ENCODE results near the gene SLX1A.
"Not testable (repeated sequence)": the region's sequence is repeated elsewhere in the genome, so short reads cannot be mapped to it uniquely, and the experiment has no call there.

Gene SLX1A

DNA sequence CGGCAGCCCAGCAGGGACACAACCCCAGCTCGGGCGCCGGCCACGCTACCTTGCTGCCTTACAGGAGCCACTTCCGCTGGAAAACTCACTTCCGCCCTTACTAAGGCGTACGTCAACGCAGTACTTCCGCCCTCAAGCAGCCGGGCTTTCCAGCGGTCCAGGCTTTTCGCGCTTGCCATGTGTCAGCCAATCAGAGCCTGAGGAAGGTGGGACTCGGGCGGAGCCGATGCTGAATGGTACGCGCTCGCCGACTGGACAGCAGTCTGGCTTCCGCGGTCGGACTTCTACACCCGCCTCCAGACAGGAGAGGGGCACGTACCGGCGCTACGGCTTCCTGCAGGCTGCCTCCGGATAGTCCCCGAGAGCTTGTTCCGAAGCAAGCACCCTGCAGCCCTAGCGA lies at the start of gene SLX1A, which contains the start of gene BOLA2B:
TSS of gene SLX1A (plus strand) at position 261 of the 400 bp plus-strand sequence. CDS start 210 bp downstream, outside the sequence.
TSS of gene BOLA2B (minus strand) at position 52 of the 400 bp plus-strand sequence. CDS start 71 bp downstream, outside the sequence.
- DNase-seq = not testable (repeated sequence)

DNA sequence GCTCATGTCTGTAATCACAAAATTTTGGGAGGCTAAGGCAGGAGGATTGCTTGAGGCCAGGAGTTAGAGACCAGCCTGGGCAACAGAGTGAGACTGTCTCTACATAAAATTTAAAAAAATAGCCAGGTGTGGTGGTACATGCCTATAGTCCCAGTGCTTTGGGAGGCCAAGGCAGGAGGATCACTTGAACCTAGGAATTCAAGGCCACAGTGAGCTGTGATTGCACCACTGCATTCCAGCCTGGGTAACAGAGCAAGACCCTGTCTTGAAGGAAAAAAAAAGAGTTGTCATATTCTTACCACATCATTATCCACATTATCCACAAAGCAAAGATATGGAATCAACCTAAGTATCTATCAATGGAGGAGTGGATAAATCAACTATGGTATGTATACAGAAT lies 49.7 kb upstream of the SLX1A start:
- no peak for DNase-seq

DNA sequence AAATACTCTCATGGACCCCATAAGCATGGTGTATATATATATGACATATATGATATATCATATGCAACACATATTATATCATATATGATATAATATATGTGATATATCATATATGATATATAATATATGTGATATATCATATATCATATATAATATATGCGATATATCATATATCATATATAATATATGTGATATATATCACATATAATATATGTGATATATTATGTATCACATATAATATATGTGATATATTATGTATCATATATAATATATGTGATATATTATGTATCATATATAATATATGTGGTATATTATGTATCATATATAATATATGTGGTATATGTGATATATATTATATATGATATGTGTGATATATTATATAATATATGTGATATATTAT lies 48.8 kb upstream of the SLX1A start:
- no peak for DNase-seq

DNA sequence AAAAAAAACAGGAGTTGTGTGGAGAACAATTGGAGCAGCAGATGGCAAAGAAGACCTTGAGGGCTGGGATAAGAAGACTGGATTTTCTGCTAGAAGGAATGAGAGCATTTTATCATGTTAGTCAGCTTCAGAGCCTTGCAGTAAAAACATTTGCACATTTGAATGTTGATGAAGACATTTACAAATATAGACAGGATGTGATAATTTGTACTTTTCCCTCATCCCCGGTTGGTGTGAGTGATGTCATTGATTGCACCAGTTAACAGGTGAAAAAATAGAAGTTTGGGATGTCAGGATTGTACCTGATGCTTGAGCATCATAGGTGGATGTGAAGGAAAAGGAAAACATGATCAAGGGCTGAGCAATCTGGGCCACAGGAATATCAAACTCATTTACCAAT lies 48.0 kb upstream of the SLX1A start:
- DNase-seq = no peak

DNA sequence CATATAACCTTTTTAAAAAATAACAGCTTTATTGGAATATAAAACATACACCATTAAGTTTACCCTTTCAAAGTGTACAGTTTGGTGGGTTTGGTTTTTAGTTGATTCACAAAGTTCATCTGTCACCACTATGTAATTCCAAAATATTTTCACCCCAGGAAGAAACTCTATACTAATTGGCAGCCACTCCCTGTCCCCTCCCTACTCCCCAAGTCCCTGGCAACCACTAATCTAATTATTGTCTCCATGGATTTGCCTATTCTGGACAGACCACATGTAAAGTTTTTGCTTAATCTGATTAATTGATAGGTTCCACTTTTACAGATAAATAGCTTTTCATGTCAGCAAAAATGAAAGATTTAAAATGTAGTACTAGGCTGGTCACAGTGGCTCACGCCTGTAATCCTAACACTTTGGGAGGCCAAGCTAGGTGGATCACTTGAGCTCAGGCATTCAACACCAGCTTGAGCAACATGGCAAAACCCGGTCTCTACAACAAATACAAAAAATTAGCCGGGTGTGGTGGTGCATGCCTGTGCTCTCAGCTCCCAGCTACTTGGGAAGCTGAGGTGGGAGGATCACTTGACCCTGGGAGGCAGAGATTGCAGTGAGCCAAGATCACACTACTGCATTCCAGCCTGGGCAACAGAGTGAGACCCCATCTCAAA lies 45.7 kb upstream of the SLX1A start:
- DNase-seq = no peak

DNA sequence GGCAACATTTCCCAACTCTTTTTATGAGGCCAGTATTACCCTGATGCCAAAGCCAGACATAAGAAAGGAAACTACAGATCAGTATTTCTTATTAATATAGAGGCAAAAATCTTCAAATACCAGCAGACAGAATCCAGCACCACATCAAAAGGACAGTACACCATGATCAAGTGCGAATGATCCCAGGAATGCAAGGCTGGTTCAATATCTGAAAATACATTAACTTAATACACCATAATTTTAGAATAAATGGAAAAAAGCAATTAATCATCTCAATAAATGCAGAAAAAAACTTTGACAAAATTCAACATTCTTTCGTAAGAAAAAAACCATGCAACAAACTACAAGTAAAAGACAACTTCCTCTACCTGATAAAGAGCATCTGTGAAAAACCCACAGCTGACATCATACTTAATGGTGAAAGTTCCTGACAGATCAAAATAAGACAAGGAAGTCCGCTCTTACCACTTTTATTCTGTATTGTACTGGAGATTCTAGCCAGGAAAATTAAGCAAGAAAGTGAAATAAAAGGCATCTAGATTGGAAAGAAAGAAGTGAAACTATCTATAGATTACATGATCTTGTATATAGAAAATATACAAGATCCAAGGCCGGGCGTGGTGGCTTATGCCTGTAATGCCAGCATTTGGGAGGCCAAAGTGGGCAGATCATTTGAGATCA lies 44.3 kb upstream of the SLX1A start:
- DNase-seq = no peak

DNA sequence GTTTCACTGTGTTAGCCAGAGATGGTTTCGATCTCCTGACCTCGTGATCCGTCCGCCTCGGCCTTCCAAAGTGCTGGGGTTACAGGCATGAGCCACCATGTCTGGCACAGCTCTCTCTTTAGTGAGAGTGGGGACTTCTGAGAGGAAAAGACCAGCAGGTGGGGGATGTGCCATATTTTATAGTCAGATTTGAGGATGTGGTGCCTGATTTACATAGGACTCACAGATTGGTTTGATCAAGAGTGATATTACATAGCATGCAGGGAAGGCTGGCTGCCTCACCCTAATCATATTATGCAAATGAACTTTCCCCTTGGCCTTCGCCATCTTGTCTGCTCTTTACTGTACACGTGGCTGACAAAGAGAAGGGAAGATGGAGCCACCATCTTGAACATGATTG lies 42.6 kb upstream of the SLX1A start:
- DNase-seq = no peak

DNA sequence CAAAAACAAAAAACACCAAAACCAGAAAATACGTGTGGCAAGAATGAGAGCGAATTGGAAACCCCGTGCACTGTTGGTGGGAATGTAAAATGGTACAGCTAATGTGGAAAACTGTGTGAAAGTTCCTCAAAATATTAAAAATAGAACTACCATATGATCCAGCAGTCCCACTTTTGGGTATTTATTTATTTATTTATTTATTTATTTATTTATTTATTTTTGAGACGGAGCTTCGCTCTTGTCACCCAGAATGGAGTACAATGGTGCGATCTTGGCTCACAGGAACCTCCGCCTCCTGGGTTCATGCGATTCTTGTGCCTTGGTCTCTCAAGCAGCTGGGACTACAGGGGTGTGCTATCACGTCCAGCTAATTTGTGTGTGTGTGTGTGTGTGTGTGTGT lies 41.2 kb upstream of the SLX1A start:
- no peak for DNase-seq

DNA sequence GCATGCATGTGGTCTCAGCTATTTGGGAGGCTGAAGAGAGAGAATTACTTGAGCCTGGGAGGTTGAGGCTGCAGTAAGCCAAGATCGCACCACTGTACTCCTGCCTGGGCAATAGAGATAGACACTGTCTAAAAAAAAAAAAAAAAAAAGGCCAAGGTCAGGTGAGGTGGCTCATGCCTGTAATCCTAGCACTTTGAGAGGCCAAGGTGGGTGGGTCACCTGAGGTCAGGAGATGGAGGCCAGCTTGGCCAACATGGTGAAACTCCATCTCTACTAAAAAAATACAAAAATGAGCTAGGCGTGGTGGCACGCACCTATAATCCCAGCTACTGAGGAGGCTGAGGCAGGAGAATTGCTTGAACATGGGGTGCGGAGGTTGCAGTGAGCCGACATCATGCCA lies 38.5 kb upstream of the SLX1A start:
- DNase-seq = no peak

DNA sequence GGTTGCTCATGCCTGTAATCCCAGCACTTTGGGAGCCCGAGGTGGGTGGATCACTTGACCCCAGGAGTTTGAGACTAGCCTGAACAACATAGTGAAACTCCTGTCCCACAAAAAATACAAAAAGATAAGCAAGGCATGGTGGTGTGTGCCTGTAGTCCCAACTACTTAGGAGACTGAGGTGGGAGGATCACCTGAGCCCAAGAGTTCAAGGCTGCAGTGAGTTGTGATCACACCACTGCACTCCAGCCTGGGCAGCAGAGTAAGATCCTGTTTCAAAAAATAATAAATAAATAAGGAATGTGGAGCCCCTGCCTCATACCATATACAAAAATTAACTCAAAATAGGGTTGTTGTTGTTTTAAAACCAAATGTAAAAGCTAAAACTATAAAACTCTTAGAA lies 36.5 kb upstream of the SLX1A start:
- no peak for DNase-seq

DNA sequence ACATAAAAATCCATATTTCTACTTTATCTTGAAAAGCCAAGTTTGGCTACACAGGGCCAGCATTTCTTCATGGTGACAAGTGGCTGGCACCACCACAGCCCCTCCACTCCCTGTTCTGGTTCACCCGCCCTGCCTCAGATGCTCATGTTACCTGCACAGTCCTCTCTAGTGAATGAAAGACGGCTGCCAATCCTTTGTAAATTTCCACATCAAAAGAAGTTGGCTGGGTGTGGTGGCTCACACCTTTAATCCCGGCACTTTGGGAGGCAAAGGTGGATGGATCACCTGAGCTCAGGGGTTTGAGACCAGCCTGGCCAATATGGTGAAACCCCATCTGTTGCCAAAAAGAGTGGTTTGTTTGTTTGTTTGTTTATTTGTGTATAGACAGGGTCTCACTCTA lies 30.1 kb upstream of the SLX1A start:
- no peak for DNase-seq

DNA sequence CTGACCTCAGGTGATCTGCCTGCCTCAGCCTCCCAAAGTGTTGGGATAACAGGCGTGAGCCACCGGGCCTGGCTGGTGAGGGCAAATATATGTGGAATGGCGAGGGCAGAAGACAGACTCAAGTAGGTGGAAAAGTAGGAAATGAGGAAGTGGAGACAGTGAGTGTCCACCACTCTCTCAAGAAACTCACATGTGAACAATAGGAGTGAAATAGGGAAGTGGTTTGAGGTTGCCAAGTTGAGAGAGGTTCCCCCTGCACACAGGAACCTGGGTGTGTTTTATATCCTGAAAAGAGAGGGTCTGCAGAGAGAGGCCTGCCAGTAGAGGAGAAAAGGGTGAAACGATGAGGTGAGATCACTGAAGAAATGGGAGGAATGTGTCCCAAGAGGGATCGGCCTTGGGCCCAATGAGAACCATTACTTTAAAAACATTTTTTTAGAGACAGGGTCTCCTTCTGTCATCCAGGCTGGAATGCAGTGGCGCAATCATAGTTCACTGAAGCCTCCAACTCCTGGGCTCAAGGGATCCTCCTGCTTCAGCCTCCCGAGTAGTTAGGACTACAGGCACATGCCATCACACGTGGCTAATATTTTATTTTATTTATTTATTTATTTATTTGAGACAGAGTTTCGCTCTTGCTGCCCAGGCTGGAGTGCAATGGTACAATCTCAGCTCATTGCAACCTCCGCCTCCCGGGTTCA lies 27.3 kb upstream of the SLX1A start:
- no peak for DNase-seq

DNA sequence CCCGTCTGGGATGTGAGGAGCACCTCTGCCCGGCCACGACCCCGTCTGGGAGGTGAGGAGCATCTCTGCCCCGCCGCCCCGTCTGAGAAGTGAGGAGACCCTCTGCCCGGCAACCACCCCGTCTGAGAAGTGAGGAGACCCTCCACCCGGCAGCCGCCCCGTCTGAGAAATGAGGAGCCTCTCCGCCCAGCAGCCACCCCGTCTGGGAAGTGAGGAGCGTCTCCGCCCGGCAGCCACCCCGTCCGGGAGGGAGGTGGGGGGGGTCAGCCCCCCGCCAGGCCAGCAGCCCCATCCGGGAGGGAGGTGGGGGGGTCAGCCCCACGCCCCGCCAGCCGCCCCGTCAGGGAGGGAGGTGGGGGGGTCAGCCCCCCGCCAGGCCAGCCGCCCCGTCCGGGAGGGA lies 24.9 kb upstream of the SLX1A start:
- DNase-seq = not testable (repeated sequence)

DNA sequence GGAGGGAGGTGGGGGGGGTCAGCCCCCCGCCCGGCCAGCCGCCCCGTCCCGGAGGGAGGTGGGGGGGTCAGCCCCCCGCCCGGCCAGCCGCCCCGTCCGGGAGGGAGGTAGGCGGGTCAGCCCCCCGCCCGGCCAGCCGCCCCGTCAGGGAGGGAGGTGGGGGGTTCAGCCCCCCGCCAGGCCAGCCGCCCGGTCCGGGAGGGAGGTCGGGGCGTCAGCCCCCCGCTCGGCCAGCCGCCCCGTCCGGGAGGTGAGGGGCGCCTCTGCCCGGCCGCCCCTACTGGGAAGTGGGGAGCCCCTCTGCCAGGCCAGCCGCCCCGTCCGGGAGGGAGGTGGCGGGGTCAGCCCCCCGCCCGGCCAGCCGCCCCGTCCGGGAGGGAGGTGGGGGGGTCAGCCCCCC lies 24.3 kb upstream of the SLX1A start:
- not testable (repeated sequence) for DNase-seq

DNA sequence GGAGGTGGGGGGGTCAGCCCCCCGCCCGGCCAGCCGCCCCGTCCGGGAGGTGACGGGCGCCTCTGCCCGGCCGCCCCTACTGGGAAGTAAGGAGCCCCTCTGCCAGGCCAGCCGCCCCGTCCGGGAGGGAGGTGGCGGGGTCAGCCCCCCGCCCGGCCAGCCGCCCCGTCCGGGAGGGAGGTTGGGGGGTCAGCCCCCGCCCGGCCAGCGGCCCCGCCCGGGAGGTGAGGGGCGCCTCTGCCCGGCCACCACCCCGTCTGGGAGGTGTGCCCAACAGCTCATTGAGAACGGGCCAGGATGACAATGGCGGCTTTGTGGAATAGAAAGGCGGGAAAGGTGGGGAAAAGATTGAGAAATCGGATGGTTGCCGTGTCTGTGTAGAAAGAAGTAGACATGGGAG lies 23.5 kb upstream of the SLX1A start:
- DNase-seq = not testable (repeated sequence)

DNA sequence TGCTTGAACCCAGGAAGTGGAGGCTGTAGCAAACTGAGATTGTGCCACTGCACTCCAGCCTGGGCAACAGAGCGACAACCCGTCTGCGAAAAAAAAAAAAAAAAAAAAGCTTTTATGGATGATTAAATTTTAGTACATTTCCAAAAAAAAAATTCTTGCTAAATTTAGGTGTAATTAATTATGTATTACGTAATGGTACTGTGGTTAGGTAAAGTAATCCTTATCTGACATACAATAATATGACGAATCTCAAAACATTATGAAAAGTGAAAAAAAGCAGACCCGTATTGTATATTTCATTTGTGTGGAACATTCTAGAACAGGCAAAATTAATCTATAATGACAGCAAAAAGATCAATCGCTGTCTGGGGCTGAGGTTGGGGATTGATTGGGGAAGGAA lies 20.6 kb upstream of the SLX1A start:
- DNase-seq = no peak

DNA sequence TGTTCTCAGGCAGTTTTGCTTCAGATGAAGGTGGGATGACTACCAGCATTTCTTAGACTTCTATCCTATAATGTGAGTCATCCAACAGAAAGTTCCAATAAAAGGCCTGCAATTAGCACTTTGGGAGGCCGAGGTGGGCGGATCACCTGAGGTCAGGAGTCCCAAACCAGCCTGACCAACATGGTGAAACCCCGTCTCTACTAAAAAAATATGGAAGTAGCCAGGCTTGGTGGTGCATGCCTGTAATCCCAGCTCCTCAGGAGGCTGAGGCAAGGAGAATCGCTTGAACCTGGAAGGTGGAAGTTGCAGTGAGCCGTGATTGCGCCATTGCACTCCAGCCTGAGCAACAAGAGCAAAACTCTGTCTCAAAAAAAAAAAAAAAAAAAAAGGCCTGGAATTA lies 16.8 kb upstream of the SLX1A start:
- not testable (repeated sequence) for DNase-seq

DNA sequence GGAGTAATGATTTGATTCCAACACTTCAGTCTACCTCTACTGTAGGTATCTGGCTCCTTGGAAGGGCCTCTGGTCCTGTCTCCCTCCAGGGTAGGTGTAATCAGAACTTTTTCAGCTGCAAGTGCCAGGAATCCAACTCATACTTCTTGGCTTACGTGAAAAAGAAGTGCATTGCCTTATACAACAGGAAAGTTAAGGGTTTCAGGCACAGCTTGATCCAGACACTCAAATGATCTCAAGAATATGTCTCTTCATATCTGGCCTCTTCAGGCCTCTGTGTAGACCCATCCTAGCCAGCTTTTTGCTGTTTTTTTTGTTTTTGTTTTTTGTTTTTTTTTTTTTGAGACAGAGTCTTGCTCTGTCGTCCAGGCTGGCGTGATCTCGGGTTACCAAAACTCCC lies 14.5 kb upstream of the SLX1A start:
- DNase-seq = no peak

DNA sequence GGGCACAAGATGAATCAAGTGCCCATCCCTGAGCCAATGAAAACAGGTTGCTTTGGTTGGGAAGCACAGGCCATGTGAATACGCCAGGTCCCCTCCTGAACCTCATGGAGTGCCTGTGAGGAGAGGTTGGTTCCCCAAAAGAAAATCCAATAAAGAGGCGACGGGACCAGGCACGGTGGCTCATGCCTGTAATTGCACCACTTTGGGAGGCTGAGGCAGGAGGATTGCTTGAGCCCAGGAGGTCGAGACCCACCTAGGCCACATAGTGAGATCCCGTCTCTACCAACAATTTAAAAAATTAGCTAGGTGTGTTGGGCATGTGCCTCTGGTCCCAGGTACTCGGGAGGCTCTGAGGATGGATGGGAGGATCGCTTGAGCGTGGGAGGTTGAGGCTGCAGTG lies 13.7 kb upstream of the SLX1A start:
- DNase-seq = no peak

DNA sequence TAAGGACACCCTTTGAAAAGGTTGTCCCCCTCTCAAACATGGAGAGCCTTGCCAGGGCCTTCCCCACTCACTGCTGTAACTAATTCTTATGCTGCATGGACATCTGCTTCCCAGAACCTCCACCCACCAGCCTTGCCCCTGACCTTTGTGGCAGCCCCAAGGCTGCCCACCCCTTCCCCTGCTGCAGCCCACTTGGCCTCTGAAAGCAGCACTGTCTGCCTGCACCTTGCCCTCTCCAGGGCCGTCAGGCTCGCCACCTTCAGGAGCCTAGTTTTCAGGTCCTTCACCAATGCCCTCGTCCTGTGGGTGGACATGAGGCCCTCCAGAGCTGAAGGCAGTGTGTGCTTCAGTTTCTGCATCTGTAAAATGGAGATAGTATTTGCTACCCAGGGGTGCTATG lies 12.9 kb upstream of the SLX1A start:
- DNase-seq = no peak

DNA sequence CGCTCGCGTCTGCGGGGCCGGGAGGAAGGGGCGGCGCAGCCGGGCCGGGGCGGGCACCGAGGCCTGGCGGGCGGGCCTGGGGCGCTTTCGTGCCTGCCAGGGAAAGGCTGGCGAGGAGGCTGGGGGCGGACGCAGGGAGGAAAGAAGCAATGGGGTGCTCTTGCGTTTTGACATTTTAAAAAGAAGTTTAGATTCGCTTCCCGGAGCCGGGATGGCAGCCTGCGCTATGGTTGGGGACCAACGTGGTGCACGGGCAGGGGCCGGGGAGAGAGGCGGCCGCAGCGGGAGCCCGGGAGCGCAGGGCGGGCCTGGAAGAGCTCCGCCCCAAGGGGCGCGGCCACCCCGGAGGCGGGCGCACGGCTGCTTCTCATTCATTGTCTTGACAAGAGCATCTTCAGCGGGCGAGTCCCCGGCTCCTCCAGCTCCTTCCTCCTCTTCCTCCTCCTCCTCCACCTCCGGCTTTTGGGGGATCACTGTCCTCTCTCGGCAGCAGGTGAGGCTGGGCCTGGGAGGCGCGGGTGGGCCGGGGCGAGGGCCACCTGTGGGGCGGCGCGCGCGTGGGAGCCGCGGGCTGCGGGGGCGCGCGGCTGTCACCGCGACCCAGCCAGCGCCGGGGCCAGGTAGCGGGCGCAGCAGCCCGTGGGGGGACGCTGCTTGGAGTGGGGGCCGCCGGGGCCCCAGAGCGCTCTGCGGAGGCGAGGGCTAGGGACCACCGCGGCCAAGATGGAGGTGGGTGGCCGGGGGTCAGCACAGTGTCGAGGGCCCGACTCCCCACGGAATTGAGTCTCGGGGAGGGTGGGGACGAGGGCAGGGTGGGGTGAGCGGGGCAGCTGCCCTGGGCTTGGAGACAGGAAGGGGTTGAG lies 10.2 kb upstream of the SLX1A start, which contains the start of gene CORO1A:
TSS of gene CORO1A (plus strand) at position 370 of the 863 bp plus-strand sequence. CDS start 1,608 bp downstream, outside the sequence.
- DNase-seq = peak; percentile 52

DNA sequence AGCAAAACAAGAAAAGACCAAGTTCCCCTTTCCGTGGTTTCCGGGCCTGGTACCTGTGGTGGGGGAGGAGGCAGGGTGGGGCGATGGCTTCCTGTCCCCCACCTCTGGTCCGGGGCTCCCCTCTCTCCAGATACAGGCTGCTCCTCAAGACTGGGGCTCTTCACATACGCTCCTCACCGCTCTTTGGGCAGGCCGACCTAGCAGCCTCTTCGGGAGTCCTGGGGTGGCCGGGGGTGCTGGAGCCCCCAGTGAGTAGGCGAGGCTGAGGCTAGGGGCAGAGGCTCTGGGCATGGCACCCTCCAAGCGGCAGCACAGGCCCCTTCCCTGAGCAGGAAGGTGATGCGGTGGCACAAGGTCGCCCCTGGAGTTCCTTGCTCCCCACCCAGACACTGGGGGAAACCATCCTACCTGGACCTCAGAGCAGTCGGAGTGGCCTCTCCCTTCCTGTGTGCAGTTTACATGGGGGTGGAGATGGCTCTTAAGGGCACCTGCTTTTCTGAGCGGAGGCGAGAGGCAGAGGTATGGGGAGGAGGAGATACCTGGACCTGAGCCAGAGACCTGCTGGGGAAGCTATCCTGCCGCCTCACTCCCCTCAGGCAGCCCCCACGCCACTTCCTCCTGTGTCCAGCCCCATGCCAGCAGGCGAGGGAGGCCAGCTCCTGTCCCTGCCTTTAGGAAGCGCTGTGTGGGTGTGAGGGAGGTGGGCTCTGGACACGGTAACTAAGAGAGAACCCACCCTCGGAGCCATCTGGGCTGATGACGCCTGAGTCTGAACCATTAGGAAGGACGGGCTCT lies 9.4 kb upstream of the SLX1A start:
- DNase-seq = peak; percentile 34

All from NCI-H774 (cell line).